ENCODE results near the gene SP140.

- TF ChIP-seq CTCF (IDR thresholded peaks at IDR 0.05) = no peak
- no peak for TF ChIP-seq PBX3 (IDR thresholded peaks at IDR 0.05)
- TF ChIP-seq MAFK (IDR thresholded peaks at IDR 0.05; ENCODE audit: partially characterized antibody) = no peak
- no peak for TF ChIP-seq MAX (IDR thresholded peaks at IDR 0.05)
- TF ChIP-seq ZC3H11A (IDR thresholded peaks at IDR 0.05) = no peak
- no peak for TF ChIP-seq RAD21 (conservative IDR thresholded peaks at IDR 0.05 in 1 of 2, IDR thresholded peaks at IDR 0.05 in 1 of 2)
- no peak for TF ChIP-seq KDM5A (IDR thresholded peaks at IDR 0.05)
- no peak for TF ChIP-seq MAZ (IDR thresholded peaks at IDR 0.05; ENCODE audit: borderline replicate concordance, low read depth, low read length)
- TF ChIP-seq USF2 (IDR thresholded peaks at IDR 0.05) = no peak
- TF ChIP-seq BHLHE40 (IDR thresholded peaks at IDR 0.05; ENCODE audit: low read depth, low read length) = no peak
- no peak for TF ChIP-seq BCL3 (IDR thresholded peaks at IDR 0.05)
- no peak for TF ChIP-seq POLR2A (IDR thresholded peaks at IDR 0.05; ENCODE audit: low read length)
- no peak for TF ChIP-seq ESRRA (IDR thresholded peaks at IDR 0.05; ENCODE audit: borderline replicate concordance, low read length)
These were observed 102.6 kb downstream of the SP140 start for GRCh38 chr2:230328155-230328458.

Measured in A549 (cell line).